ENCODE results near the gene TCF3.

The TCF3 gene

GRCh38 chr19:1580957-1581356 lies 71.5 kb downstream of the TCF3 start:
- DNase-seq (ENCODE audit: low spot score) = no peak

GRCh38 chr19:1580382-1580781 lies 72.0 kb downstream of the TCF3 start:
- no peak for DNase-seq (ENCODE audit: low spot score)

- DNase-seq (ENCODE audit: low spot score) = no peak
These were observed 73.2 kb downstream of the TCF3 start for GRCh38 chr19:1579222-1579621.

- DNase-seq (ENCODE audit: low spot score) = no peak
These were observed 74.3 kb downstream of the TCF3 start for GRCh38 chr19:1577929-1578618.

- DNase-seq (ENCODE audit: low spot score) = no peak
These were observed 75.1 kb downstream of the TCF3 start for GRCh38 chr19:1577090-1577928.

- no peak for DNase-seq (ENCODE audit: low spot score)
These were observed 75.9 kb downstream of the TCF3 start for GRCh38 chr19:1576242-1577089.

GRCh38 chr19:1575323-1576241 lies 76.8 kb downstream of the TCF3 start:
- no peak for DNase-seq (ENCODE audit: low spot score)

- no peak for DNase-seq (ENCODE audit: low spot score)
These were observed 77.9 kb downstream of the TCF3 start for GRCh38 chr19:1574354-1575136.

- no peak for DNase-seq (ENCODE audit: low spot score)
These were observed 79.6 kb downstream of the TCF3 start for GRCh38 chr19:1572795-1573194.

- DNase-seq (ENCODE audit: low spot score) = no peak
These were observed 81.1 kb downstream of the TCF3 start for GRCh38 chr19:1571358-1571757.

- DNase-seq (ENCODE audit: low spot score) = no peak
These were observed 81.6 kb downstream of the TCF3 start for GRCh38 chr19:1570836-1571235.

GRCh38 chr19:1569997-1570396 lies 82.4 kb downstream of the TCF3 start:
- no peak for DNase-seq (ENCODE audit: low spot score)

GRCh38 chr19:1568320-1569019 lies 83.9 kb downstream of the TCF3 start, which contains the start of gene MEX3D:
Gene MEX3D (minus strand): TSS chr19:1568325. CDS start chr19:1568058, 267 bp downstream.
- DNase-seq (ENCODE audit: low spot score) = peak; percentile 80

- no peak for DNase-seq (ENCODE audit: low spot score)
These were observed 84.6 kb downstream of the TCF3 start for GRCh38 chr19:1567848-1568227.

- DNase-seq (ENCODE audit: low spot score) = no peak
These were observed 85.1 kb downstream of the TCF3 start for GRCh38 chr19:1567116-1567847.

GRCh38 chr19:1566392-1567115 lies 85.9 kb downstream of the TCF3 start:
- no peak for DNase-seq (ENCODE audit: low spot score)

- DNase-seq (ENCODE audit: low spot score) = no peak
These were observed 89.2 kb downstream of the TCF3 start for GRCh38 chr19:1563251-1563650.

GRCh38 chr19:1561236-1561842 lies 91.1 kb downstream of the TCF3 start:
- no peak for DNase-seq (ENCODE audit: low spot score)

All from CD4-positive, alpha-beta T cell treated with Interleukin-15 for 4 hours (primary cell).